NCI-H2227 (cell line): Measurements from ENCODE around the gene TMEM79.
A peak's percentile ranks its signal among the peaks of the same experiment; 100 is the strongest.

Source experiments
- DNase-seq: peaks from one replicate; lab custom pipeline; 2025; ENCODE audit not compliant: unreplicated experiment; lab: John Stamatoyannopoulos, UW

The TMEM79 gene, protein sequence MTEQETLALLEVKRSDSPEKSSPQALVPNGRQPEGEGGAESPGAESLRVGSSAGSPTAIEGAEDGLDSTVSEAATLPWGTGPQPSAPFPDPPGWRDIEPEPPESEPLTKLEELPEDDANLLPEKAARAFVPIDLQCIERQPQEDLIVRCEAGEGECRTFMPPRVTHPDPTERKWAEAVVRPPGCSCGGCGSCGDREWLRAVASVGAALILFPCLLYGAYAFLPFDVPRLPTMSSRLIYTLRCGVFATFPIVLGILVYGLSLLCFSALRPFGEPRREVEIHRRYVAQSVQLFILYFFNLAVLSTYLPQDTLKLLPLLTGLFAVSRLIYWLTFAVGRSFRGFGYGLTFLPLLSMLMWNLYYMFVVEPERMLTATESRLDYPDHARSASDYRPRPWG

DNA sequence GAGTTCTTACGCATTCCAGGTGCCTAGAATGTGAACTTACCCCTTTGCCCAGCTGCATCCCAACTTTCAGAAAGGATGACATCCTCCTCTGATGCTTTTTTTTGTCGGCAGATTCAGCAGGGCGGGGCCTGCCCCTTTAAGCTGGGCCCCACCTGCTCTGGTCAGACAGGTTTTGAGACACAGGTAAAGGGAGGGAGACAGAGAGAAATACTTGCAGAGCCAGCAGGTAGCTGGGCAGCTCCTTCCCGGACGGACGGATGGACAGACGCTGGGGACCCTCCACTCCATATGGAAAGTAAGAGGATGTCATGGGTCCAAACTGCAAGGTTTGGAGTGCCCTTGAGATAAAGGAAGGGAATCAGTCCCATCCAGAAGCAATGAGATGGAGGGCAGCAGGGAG is at the start of gene TMEM79:
Gene TMEM79, plus strand, starts transcription at position 214 of the 400 bp plus-strand sequence. CDS start 902 bp downstream, outside the sequence.
- DNase-seq, result peak; percentile 14

DNA sequence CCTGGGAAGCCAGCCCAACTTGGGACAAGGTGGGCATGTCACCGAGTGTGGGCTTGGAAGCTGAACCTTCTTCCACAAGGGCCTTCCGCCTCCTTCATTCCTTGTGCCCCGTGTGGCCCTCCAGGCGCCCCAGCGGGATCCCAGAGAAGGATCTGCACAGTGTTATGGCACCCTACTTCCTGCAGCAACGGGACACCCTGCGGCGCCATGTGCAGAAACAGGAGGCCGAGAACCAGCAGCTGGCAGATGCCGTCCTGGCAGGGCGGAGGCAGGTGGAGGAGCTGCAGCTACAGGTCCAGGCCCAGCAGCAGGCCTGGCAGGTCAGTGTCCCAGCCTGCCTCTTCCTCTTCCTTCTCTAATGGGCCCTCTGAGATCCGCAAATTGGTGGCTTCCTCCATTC is 48.0 kb upstream of the TMEM79 start:
- DNase-seq, result no peak

DNA sequence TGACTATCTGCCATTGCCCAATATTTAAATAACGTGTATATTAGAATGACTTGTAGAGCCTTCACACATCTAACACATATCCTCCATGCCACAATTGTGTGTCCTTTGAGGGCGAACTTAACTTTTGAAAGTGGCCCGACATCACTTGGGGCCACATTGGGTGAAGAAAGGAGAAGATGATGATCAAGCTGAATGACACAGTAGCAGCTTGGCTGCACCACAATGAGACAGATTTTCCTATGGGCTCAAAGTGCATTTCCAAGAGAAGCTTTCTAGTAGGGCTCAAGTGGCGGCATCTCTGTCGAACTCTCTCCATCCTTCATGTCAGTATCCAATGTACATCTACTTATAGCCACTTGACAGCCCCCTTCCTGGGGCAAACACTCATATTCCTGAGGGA is 45.9 kb upstream of the TMEM79 start:
- DNase-seq, result no peak

DNA sequence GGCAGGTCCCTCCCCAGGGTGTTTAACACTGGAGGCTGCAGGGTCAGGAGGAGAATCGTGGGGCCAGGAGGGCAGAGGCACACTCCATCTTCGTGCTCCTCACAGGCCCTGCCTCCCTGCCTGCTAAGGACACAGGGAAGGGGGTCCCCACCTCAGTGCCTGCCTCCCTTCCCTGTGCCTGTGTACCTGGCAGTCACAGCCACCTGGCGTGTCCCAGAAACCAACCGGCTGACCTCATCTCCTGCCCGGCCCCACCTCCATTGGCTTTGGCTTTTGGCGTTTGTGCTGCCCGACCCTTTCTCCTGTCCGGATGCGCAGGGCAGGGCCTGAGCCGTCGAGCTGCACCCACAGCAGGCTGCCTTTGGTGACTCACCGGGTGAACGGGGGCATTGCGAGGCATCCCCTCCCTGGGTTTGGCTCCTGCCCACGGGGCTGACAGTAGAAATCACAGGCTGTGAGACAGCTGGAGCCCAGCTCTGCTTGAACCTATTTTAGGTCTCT is 42.8 kb upstream of the TMEM79 start:
- no peak for DNase-seq

DNA sequence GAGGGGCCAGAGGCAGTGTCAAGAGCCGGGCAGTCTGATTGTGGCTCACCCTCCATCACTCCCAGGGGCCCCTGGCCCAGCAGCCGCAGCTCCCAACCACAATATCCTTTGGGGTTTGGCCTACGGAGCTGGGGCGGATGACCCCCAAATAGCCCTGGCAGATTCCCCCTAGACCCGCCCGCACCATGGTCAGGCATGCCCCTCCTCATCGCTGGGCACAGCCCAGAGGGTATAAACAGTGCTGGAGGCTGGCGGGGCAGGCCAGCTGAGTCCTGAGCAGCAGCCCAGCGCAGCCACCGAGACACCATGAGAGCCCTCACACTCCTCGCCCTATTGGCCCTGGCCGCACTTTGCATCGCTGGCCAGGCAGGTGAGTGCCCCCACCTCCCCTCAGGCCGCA is 42.2 kb upstream of the TMEM79 start, which contains the start of gene BGLAP:
Gene BGLAP, plus strand, starts transcription at position 259 of the 400 bp plus-strand sequence. Its CDS starts 48 bp downstream, at position 307.
- DNase-seq, result no peak

DNA sequence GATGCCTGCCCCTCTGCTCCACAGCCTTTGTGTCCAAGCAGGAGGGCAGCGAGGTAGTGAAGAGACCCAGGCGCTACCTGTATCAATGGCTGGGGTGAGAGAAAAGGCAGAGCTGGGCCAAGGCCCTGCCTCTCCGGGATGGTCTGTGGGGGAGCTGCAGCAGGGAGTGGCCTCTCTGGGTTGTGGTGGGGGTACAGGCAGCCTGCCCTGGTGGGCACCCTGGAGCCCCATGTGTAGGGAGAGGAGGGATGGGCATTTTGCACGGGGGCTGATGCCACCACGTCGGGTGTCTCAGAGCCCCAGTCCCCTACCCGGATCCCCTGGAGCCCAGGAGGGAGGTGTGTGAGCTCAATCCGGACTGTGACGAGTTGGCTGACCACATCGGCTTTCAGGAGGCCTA is 41.4 kb upstream of the TMEM79 start:
- DNase-seq, result no peak

DNA sequence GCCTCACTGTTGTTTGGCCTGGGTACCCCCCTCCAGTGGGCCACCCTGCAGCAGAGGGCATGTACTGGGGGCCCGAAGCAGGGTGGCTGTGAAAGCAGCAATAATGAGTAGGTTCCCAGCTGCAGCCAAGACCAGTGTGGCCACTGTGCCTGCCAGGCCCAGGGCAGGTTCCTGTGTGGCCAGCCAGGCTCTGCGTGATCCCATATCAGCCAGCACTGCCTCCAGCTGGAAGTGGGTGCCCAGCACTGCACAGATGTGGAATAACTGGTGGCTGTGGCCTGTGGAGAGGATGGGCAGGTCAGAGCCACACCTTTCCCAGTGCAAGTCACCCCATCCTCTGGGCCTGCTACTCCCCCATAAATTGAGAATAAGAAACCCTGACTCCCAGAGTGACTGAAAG is 40.0 kb upstream of the TMEM79 start:
- DNase-seq, result no peak

DNA sequence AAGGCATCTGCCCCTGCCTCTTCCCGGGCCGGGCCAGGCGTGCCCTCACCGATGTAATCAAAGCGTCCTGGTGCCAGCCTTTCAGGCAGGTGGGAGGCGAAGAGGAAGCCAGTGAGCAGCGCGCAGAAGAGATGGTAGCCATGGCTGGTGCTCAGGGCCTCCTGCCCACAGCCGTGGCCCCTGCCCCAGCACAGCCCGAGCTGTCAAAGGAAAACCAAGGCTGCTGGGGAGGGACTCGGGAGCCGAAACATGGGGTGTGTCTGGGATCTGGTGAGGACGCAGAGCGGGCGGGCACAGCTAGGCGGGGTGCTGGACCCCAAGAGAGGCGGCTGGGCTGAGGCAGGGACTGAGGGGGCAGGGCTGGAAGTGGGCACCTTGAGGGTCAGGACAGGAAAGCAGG is 39.4 kb upstream of the TMEM79 start:
- DNase-seq, result no peak

DNA sequence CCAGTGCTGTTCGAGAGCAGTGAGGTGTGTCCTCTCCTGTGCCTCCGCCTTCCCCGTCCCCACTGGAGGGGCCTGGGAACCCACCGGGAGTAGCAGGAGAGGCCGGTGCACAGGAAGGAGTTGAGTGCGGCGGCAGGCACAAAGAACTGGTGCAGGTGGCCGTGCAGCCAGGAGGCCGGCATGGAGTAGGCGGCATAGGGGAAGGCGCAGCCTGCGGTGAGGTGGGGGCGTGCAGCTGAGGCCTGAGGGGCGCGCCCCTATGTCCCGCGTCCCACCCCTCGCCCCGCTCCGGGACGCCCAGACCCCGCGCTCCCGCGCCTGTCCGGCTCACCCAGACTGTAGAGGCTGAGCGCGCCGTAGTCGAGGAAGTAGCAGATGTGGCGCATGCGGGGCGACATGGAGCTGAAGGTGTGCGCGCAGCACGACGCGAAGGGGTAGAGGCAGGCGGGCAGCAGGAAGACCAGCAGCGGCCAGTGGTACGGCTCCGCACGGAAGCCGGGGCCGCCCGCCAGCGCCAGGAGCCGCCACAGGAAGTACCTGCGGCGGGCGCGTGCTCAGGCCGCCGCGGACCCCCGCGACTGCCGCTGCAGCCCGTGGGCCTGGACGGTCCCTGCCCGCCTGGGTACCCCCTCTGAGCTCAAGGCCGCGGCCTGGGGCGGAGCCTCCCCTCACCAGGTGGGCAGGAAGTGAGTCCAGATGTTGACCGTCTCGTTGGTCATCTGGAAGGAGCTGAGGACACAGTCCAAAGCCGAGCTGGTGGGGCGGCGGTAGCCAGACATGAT is 38.5 kb upstream of the TMEM79 start:
- DNase-seq, result no peak

DNA sequence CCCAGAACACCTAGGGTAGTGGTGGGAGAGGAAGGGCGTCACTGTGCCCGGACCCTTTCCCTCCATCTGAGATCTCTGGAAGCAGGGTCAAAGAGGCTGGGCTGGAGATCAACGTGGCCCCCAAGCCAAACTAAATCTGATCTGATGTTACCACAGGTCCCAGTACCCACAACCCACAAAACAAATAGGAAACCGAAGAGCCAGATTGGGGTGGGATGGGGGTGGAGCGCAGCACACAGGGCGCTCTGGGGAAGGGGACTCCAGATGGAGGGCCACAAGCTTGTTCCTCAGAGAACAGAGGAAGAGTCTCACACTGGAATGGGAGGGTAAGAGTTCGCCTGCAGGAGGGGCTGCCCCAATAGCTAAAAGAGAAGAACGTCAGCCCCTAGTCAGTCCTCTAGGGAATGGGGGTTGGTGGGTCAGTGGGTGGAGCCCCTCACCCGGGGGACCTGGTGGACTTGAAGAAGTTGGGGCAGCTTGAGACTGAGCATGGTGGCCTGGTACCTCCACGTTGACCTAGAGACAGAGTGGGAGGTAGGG is 37.8 kb upstream of the TMEM79 start:
- DNase-seq, result no peak

DNA sequence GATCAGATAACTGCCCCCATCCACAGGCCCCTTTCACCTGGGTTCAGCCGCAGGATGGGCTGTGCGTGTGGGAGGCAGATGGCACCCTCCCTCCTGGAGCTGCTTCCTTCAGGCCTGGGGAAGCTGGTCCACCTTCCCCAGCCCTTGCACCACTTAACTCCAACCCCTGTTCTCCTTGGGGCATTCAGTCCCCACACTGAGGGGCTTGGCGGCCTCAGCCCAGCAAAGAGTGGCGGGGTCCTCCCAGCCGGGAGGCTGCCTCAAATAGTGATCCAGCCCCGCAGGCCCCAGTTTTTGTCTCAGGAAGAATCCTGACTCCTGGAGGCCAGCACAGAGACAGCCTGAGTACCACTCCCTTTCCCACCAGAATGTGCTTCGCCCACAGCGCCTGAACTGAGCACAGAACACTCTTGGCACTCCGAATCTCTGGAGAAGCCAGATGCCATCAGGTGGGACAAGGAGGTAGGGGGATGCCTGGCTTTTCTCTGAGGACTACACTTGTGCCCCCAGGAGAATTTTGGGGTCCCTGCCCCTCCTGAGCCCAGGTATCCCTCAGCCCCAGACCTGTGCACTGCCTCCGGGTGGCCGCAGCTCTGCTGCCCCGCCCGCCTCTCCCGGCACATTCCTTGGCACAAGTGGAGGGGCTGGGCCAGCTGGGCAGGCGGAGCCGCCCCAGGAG is 37.2 kb upstream of the TMEM79 start:
- no peak for DNase-seq

DNA sequence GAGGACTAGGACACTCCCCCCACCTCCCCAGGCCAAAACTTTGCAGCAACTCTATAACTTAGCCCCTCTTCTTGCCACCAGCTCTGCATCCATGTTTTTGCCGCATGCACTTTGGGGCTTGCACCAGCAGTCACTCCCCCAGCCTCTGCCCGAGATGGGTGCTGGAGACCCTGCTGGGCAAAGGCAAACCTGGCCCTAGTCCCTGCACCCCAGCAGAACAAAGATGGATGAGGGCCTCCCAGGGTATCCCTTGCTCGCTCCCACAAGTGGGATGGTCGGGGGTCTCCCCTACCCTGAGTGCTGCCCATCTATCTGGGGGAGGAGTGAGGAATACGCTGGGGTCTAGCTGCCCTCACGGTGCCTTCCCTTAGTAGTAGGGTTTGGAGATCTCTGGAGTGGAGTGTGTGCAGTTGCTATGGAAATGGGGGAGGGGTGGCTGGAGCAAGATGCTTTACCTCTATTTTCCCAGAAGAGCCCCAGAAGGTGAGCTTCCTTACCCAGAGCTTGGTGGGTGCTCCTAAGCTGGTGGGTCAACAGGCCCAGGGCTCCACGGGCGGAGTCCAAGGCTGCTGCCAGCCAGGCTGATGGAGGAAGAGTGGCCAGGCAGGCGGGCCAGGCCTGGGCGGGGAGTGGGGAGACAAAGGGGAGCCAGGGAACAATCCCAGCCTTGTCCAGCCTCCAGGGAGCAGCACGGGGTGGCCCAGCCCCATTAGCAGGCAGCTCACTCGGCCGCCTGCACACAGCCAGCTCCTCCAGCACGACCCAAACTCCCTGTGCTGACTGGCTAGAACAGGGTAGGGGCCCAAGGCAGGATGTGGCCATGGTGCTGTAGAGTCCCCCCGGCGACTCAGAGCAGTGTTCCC is 36.4 kb upstream of the TMEM79 start, which contains the start of gene PAQR6:
Gene PAQR6, minus strand, starts transcription at position 597 of the 863 bp plus-strand sequence. CDS start 1,325 bp downstream, outside the sequence.
- DNase-seq, result no peak

DNA sequence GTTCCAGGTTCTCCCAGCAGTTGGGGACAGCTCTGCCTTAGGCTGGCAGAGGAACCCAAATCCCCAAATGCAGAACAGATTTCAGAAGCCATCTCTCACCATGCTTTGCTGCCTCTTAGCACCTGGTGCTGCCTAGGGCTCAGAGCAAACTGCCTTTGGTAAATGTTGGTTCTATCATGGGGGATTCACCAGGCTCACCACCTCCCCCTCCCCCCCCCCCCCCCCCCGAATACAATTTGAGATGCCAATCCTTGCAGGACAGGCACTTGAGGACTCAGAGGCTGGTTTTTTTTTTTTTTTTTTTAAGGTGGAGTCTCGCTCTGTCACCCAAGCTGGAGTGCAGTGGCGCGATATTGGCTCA is 35.8 kb upstream of the TMEM79 start:
- DNase-seq, result no peak

DNA sequence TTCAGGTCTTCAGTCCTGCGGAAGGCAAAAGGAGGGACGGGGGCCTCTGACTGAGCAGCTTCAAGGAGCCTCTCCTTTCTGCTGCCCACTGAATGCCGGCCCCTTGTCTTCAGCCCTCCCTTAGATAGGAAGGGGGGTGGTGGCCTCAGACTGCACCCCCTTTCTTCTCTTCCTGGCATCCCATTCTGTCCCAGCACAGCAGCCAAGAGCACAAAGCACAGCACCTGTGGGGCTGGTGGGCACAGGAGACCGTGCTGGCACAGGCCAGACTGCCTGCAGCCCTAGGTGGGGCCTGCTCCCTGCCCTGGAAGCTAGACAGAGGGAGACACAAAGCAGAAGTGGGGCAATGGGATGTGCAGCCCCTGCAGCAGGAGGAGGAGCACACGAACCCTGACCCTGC is 34.5 kb upstream of the TMEM79 start:
- DNase-seq, result no peak

DNA sequence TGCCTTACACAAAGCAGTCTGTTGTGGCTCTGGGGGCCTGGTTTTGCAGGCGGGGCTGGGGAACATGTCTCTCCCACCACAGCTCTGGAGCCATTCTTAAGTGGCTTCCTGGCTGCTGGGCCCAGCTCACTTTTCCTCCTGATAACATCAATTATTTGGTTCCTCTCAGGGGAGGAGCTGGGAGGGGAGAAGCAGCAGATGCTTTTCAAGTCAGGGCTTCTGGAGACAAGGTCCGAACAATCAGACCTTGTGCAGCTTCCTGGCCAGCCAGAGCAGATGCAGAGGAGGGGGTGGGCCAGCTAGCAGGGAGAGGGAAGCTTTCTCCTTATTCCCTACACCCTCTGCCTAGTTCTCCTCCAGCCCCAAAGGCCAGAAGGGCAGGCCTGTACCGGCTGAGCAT is 32.6 kb upstream of the TMEM79 start:
- peak; percentile 85 for DNase-seq

DNA sequence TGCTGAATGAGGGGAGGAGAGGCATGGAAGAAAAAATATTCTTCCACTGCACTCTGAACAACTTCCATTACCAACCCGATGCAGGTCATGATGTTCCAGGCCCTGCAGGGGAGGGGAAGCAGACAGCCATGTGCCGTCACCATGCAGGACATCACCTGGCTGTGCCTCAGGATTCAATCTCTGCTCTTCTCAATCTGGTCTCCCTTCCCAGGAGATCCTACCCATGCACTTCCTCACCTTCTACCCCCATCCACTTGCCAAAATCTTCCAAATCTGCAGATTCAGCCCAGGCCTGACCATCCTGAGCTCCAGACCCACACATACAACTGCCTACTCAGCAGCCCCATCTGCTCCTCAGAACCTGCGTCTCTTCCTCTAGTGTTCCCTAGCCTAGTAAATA is 30.5 kb upstream of the TMEM79 start:
- DNase-seq, result no peak

DNA sequence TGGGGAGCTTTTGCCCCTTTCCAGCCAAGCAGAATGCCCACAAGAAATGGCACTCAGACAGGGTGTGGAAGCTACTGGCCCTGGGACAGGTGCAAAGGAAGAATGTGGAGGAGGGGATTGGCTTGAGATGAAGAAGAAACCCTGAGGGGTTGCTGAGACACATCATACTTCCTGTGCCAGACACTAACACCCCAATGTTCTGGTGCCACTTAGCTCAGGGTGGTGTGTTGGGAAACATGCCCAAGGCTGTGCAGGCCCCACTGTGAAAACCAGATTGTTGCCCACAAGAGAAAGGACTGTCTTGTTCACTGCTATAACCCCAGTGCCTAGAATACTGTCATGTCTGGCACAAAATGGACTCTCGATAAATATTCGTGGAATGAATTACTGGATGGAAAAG is 26.4 kb upstream of the TMEM79 start:
- DNase-seq, result no peak

DNA sequence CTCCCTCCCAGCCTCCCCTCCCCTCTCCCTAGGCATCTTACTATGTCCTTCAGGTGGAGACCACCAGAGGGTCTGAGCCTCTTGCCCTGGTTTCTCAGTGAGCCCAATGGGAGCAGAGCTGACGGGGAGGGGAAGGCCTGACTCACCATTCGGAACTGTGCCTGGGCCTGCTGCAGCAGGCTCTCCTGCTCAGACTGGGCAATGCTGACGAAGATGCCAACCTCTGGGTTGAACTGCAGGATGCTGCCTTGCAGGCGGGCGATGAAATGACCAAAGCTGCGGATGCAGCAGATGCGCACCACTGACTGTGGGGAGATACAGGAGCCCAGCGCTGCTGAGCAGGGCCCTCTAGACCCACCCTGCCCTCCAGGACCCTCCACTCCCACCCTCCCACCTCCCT is 25.3 kb upstream of the TMEM79 start:
- DNase-seq, result no peak

DNA sequence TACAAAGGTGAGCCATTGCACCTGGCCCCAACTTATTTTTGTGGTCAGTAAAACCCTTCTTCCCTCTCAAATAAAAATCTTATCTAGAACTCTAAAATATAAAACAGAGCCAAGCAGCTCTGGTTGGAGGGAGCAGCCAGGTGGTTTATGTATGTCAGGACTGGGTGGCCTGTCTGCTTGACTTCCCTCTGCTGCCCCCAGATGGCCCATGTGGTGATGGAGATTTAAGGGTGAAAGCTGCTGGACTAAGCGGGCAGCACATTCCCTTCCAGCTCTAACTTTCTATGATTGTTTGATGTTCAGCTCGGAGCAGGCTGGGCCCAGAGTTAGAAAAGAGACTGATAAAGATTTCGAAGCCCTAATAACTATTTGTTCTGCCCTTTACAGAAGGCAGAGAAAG is 24.3 kb upstream of the TMEM79 start:
- no peak for DNase-seq

DNA sequence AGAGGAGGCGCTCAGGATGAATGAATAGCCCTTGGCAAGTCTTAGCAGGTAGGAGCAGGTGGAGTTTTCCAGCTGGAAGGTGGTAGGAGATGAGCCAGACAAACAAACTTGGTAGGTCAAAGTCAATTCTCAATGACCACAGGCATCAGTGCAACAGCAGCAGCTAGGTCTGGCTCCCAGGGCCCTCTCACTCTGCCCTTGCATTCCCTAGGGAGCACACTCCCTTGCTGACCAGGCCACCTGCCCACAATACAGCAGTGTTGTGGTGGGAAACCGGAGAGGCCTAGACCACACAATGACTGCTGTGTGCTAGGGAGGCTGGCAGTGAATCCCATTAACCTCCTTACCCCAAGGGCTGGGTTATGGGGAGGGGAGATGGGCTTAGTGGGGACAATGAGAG is 23.2 kb upstream of the TMEM79 start:
- no peak for DNase-seq
